IMR-90 (cell line): ENCODE measurements around the gene BCL6. TPM values are rescaled to one million over a fixed set of nuclear protein-coding genes. Genes with fewer than 3 reads are reported as not detected.

ENCODE experiments used
- ATAC-seq: fragments of 200-7000 bp; cut with Tn5 transposase; 2 replicates; pipeline ENCODE4 v1.9.1; 2020; ENCODE audit warnings: low read depth, mild to moderate bottlenecking, moderate library complexity
- BruUV-seq: library from RNA; stranded (reverse); fragments of 400-500 nt; replicated peaks from 2 replicates; lab custom pipeline; 2021; lab: Mats Ljungman, UMichigan
- CTCF ChIA-PET: fragments of 300-600 bp; formaldehyde crosslinking; extraction: SDS; loops from one replicate; lab custom pipeline; 2021; ENCODE audit warnings: antibody characterized with exemption; lab: Yijun Ruan, JAX
- POLR2A ChIA-PET: fragments of 300-600 bp; sonication (Branson Sonifier 250); formaldehyde crosslinking; loops from one replicate; lab custom pipeline; 2022; ENCODE audit warnings: antibody characterized with exemption; ENCODE audit not compliant: unreplicated experiment; lab: Charles Lee
- DNase-seq: peaks from one replicate; pipeline ENCODE4 v3.0.0; 2013
- H2AFZ ChIP-seq: replicated peaks from 2 replicates; pipeline ENCODE3; 2013; ENCODE audit warnings: low read length, mild to moderate bottlenecking; ENCODE audit not compliant: poor library complexity
- H2AK5ac ChIP-seq: 2 replicates; pipeline ENCODE4 v1.6.1; 2013; ENCODE audit warnings: low read depth, low read length, inconsistent platforms
- H2AK9ac ChIP-seq: replicated peaks from 2 replicates; pipeline ENCODE3; 2013; ENCODE audit warnings: mild to moderate bottlenecking, low read depth, low read length, moderate library complexity; ENCODE audit not compliant: poor library complexity
- H2BK120ac ChIP-seq: 2 replicates; pipeline ENCODE4 v1.6.1; 2013; ENCODE audit warnings: low read depth, low read length, inconsistent platforms
- H2BK15ac ChIP-seq: 3 replicates; pipeline ENCODE4 v1.6.1; 2013; ENCODE audit warnings: low read depth, low read length, inconsistent platforms
- H2BK20ac ChIP-seq: 2 replicates; pipeline ENCODE4 v1.6.1; 2013; ENCODE audit warnings: low read depth, mild to moderate bottlenecking, inconsistent platforms, low read length, moderate library complexity
- H2BK5ac ChIP-seq: 2 replicates; pipeline ENCODE4 v1.6.1; 2013; ENCODE audit warnings: mild to moderate bottlenecking, low read depth, low read length, inconsistent platforms; ENCODE audit not compliant: poor library complexity, severe bottlenecking
- H3K14ac ChIP-seq: replicated peaks from 2 replicates; pipeline ENCODE4 v1.6.1; 2013; ENCODE audit warnings: low read depth, low read length, inconsistent platforms
- H3K18ac ChIP-seq: 2 replicates; pipeline ENCODE4 v1.6.1; 2013; ENCODE audit warnings: low read depth, low read length, control low read depth
- H3K23ac ChIP-seq: 2 replicates; pipeline ENCODE4 v1.6.1; 2013; ENCODE audit warnings: low read depth, low read length, inconsistent platforms
- H3K27ac ChIP-seq: 2 replicates; pipeline ENCODE4 v1.5.1; 2013; ENCODE audit warnings: mild to moderate bottlenecking, control low read depth, low read length; ENCODE audit not compliant: insufficient read depth
- H3K27me3 ChIP-seq: 2 replicates; pipeline ENCODE4 v1.6.1; 2013; ENCODE audit warnings: low read length; ENCODE audit not compliant: control insufficient read depth, insufficient read depth
- H3K36me3 ChIP-seq: 2 replicates; pipeline ENCODE4 v1.6.1; 2013; ENCODE audit warnings: low read length, mixed read lengths; ENCODE audit not compliant: control insufficient read depth, insufficient read depth
- H3K4ac ChIP-seq: 2 replicates; pipeline ENCODE4 v1.6.1; 2013; ENCODE audit warnings: low read depth, low read length, inconsistent platforms
- H3K4me1 ChIP-seq: 2 replicates; pipeline ENCODE4 v1.6.1; 2013; ENCODE audit warnings: low read length, mixed read lengths; ENCODE audit not compliant: control insufficient read depth, insufficient read depth
- H3K4me2 ChIP-seq: 2 replicates; pipeline ENCODE4 v1.6.1; 2013; ENCODE audit warnings: low read depth, mild to moderate bottlenecking, control low read depth, low read length, moderate library complexity
- H3K4me3 ChIP-seq: 2 replicates; pipeline ENCODE4 v1.5.1; 2013; ENCODE audit warnings: low read depth, mild to moderate bottlenecking, control low read depth, low read length, moderate library complexity; ENCODE audit not compliant: insufficient read depth
- H3K56ac ChIP-seq: 2 replicates; pipeline ENCODE4 v1.6.1; 2013; ENCODE audit warnings: low read length, inconsistent platforms; ENCODE audit not compliant: insufficient read depth; ENCODE audit errors: extremely low read depth
- H3K79me1 ChIP-seq, 2 experiments: 2 replicates each; pipeline ENCODE4 v1.6.1; 2013; ENCODE audit warnings: low read length in 2 of 2, inconsistent platforms in 1 of 2, low read depth in 1 of 2
- H3K9ac ChIP-seq: 2 replicates; pipeline ENCODE4 v1.6.1; 2013; ENCODE audit warnings: low read depth, low read length, control low read depth
- H3K9me1 ChIP-seq: 2 replicates; pipeline ENCODE4 v1.6.1; 2013; ENCODE audit warnings: low read length, inconsistent platforms; ENCODE audit not compliant: insufficient read depth
- H3K9me3 ChIP-seq: 2 replicates; pipeline ENCODE4 v1.6.1; 2013; ENCODE audit warnings: low read length; ENCODE audit not compliant: control insufficient read depth, insufficient read depth
- H4K20me1 ChIP-seq: 2 replicates; pipeline ENCODE4 v1.6.1; 2013; ENCODE audit warnings: low read length, inconsistent platforms; ENCODE audit not compliant: insufficient read depth
- H4K5ac ChIP-seq: 2 replicates; pipeline ENCODE4 v1.6.1; 2013; ENCODE audit warnings: mild to moderate bottlenecking, low read depth, low read length, control low read depth
- H4K8ac ChIP-seq, 2 experiments: 2 replicates each; pipeline ENCODE4 v1.6.1; 2013; ENCODE audit warnings: low read depth in 2 of 2, low read length in 2 of 2, control low read depth in 1 of 2, inconsistent platforms in 1 of 2
- H4K91ac ChIP-seq: 2 replicates; pipeline ENCODE4 v1.6.1; 2013; ENCODE audit warnings: low read depth, low read length, inconsistent platforms; ENCODE audit not compliant: insufficient read depth
- BHLHE40 ChIP-seq: fragments of 150-350 bp; IDR thresholded peaks from 2 replicates; pipeline ENCODE4 v1.6.1; 2016; ENCODE audit warnings: mild to moderate bottlenecking, low read depth, low read length
- CHD1 ChIP-seq: IDR thresholded peaks from 2 replicates; pipeline ENCODE4 v1.6.1; 2012; ENCODE audit warnings: low read depth, low read length, improper control_type of control experiment
- CTCF ChIP-seq: conservative IDR thresholded peaks from 2 replicates; pipeline ENCODE4 v1.5.1; 2012; ENCODE audit warnings: mild to moderate bottlenecking, low read depth, low read length, improper control_type of control experiment
- FOS ChIP-seq: fragments of 150-350 bp; IDR thresholded peaks from 2 replicates; pipeline ENCODE4 v1.6.1; 2016; ENCODE audit warnings: low read depth, low read length
- POLR2A ChIP-seq: IDR thresholded peaks from 2 replicates; pipeline ENCODE4 v1.6.1; 2012; ENCODE audit warnings: mild to moderate bottlenecking, low read depth, low read length
- WGBS, 2 experiments: methylation state at CpG; one replicate each; pipeline versions ENCODE4 v1.1.5 to v1.1.7; 2013; ENCODE audit warnings: missing lambda C conversion rate in 2 of 2; ENCODE audit not compliant: insufficient read length in 1 of 2; ENCODE audit errors: extremely low coverage in 2 of 2; 5-methylcytosine and 5-hydroxymethylcytosine counted together
- dilution Hi-C: fragments of 300-500 bp; cut with HindIII; formaldehyde crosslinking; loops from one replicate; pipeline ENCODE4 v1.14.3; 2018; ENCODE audit warnings: low sequenced_read_pairs; ENCODE audit not compliant: unreplicated experiment
- in situ Hi-C: fragments of 300-500 bp; cut with MboI; formaldehyde crosslinking; loops from 3 replicates; pipeline ENCODE4 v1.14.3; 2019; ENCODE audit warnings: low sequenced_read_pairs, inconsistent platforms, mixed read lengths
- intact Hi-C: fragments of 100-400 bp; cut with micrococcal nuclease; formaldehyde crosslinking; loops from 2 replicates; pipeline ENCODE4 v1.10.0; 2022
- polyA plus RNA-seq, 3 experiments: library from polyadenylated mRNA; depleted of rRNA; stranded (reverse); fragments of >200 nt; gene quantifications; 2 replicates each; pipeline ENCODE4 v1.2.3, GENCODE V29; 2012; ENCODE audit warnings: low replicate concordance in 1 of 3
- total RNA-seq: library from RNA; depleted of rRNA; stranded (reverse); fragments of >200 nt; gene quantifications from 2 replicates; pipeline ENCODE4 v1.2.3, GENCODE V29; 2012

Gene BCL6
- total and polyA plus RNA-seq, 2 of the 4 experiments (the other 2 are of a cell fraction) = 19.7 to 22.6 TPM

- no peaks in the 10 kb centered on the region for H3K36me3 ChIP-seq
- peak overlapping the region; percentile 4; the same call in 1 of the 2 replicates for H3K4me3 ChIP-seq
- H3K23ac ChIP-seq = peak overlapping the region; percentile 18; the same call in 1 of the 2 replicates
- WGBS, 2 experiments = no CpG with 5 or more reads among the region's 14 CpGs
- peak overlapping the region; percentile 41 for H3K4me2 ChIP-seq
- H3K18ac ChIP-seq = peak overlapping the region; percentile 54
- peak overlapping the region; percentile 10 for H3K4ac ChIP-seq
- BruUV-seq = no TSS peak
- H2AFZ ChIP-seq = peak overlapping the region; percentile 78
- no peak overlapping the region for H4K5ac ChIP-seq
- H4K91ac ChIP-seq = 0 out of 2 replicates have a peak overlapping the region, but pooled peaks have one; percentile 25
- H3K14ac ChIP-seq = peak overlapping the region; percentile 63; the same call in 1 of the 2 replicates
- H2BK20ac ChIP-seq = no peak overlapping the region
- dilution Hi-C loops (no loop called here), intact Hi-C loops (no loop called here), in situ Hi-C loops (no loop called here)
- no peaks in the 10 kb centered on the region for H3K9me1 ChIP-seq
- H2BK5ac ChIP-seq = no peak overlapping the region
- POLR2A ChIA-PET = interaction anchor here (0.5 to 0.6 kb wide), 2 partner anchors 16 to 219 kb away, joined by 3 to 5 read pairs; no protein-coding TSS in a partner anchor
- no peaks in the 10 kb centered on the region for H3K27me3 ChIP-seq
- CTCF ChIA-PET = interaction anchor here (0.6 to 1.3 kb wide), 3 partner anchors 166 to 828 kb away, joined by 3 read pairs; no protein-coding TSS in a partner anchor
- H3K9me3 ChIP-seq = no peaks in the 10 kb centered on the region
- peak overlapping the region in 1 of 2 experiments; percentile 56; a peak in 1 of 4 replicates for H4K8ac ChIP-seq
- peak overlapping the region; percentile 30; the same call in 1 of the 2 replicates for H3K27ac ChIP-seq
- H3K9ac ChIP-seq = peak overlapping the region; percentile 34
- peak overlapping the region; percentile 28; the same call in 2 of the 3 replicates for H2BK15ac ChIP-seq
- H2BK120ac ChIP-seq = peak overlapping the region; percentile 9; the same call in 1 of the 2 replicates
- peak overlapping the region; percentile 0; the same call in 1 of the 2 replicates for H2AK5ac ChIP-seq
- no peak overlapping the region for H2AK9ac ChIP-seq
- H4K20me1 ChIP-seq = no peaks in the 10 kb centered on the region
- DNase-seq (peak; percentile 42), ATAC-seq (peak; percentile 19; the same call in 1 of the 2 replicates)
- TF ChIP-seq FOS (no peak), POLR2A (no peak), BHLHE40 (no peak), CTCF (no peak), CHD1 (no peak)
- H3K79me1 ChIP-seq = 0 out of 4 replicates have a peak, but pooled peaks cover 0 to 8% of the 10 kb centered on the region in 2 experiments
- peaks cover 4% of the 10 kb centered on the region for H3K4me1 ChIP-seq
- no peak overlapping the region for H3K56ac ChIP-seq
Observed at GRCh38 chr3:187750006-187750512, 4.8 kb upstream of the BCL6 start.
